HCT116 (cell line): Measurements from ENCODE around the gene BOC. TPM values are rescaled to one million over a fixed set of nuclear protein-coding genes. Genes with fewer than 3 reads are reported as not detected.

ENCODE experiments used
- ATAC-seq: fragments of 200-7000 bp; cut with Tn5 transposase; 2 replicates; pipeline ENCODE4 v1.9.1; 2020; ENCODE audit warnings: mild to moderate bottlenecking, moderate library complexity
- BruUV-seq: library from RNA; stranded (reverse); fragments of 400-500 nt; replicated peaks from 2 replicates; lab custom pipeline; 2021; lab: Mats Ljungman, UMichigan
- CTCF ChIA-PET: fragments of 300-600 bp; sonication (Branson Sonifier 250); formaldehyde crosslinking; loops from one replicate; lab custom pipeline; 2021; ENCODE audit warnings: antibody characterized with exemption; lab: Charles Lee
- POLR2A ChIA-PET: fragments of 300-600, 350-600 bp; sonication (Branson Sonifier 250); formaldehyde crosslinking; loops from one replicate; lab custom pipeline; 2021; ENCODE audit warnings: antibody characterized with exemption; lab: Charles Lee
- RAD21 ChIA-PET, 2 experiments: fragments of 300-600 bp; sonication (Branson Sonifier 250); formaldehyde crosslinking; loops; one replicate each; lab custom pipeline; 2023; ENCODE audit warnings: low total read pairs in 2 of 2; ENCODE audit not compliant: uncharacterized antibody in 2 of 2, unreplicated experiment in 2 of 2, low non-redundant PET in 1 of 2; lab: Charles Lee
- DNase-seq: peaks from one replicate; pipeline ENCODE4 v3.0.0-alpha.2; 2010; ENCODE audit warnings: low read depth, low spot score
- H2AFZ ChIP-seq: fragments of 200-600 bp; shearing (Covaris generic), sonication (generic); 2 replicates; pipeline ENCODE4 v1.6.1; 2017; ENCODE audit warnings: low read depth, mixed run types, mixed read lengths, antibody characterized with exemption, low read length; ENCODE audit not compliant: poor library complexity, severe bottlenecking
- H3K27ac ChIP-seq: 2 replicates; pipeline ENCODE4 v1.5.1; 2012; ENCODE audit warnings: low read depth, low read length
- H3K27me3 ChIP-seq: fragments of 200-600 bp; sonication (generic); 2 replicates; pipeline ENCODE4 v1.6.1; 2016; ENCODE audit warnings: mixed run types, low read length, mixed read lengths; ENCODE audit not compliant: insufficient read depth
- H3K36me3 ChIP-seq, 2 experiments: fragments of 200-500 bp in 1 of 2; fragments of 200-600 bp in 1 of 2; sonication (Bioruptor generic) in 1 of 2; sonication (generic) in 1 of 2; 2 replicates each; pipeline versions ENCODE4 v1.5.1 to v1.6.1; 2014 to 2016; ENCODE audit warnings: low read length in 2 of 2, inconsistent platforms in 1 of 2, mixed read lengths in 1 of 2, mixed run types in 1 of 2; ENCODE audit not compliant: insufficient read depth in 2 of 2, control insufficient read depth in 1 of 2
- H3K4me1 ChIP-seq, 2 experiments: fragments of 200-600 bp in 1 of 2; sonication (generic) in 1 of 2; 2 replicates each; pipeline versions ENCODE4 v1.5.1 to v1.6.1; 2012 to 2017; ENCODE audit warnings: low read length in 2 of 2, inconsistent platforms in 1 of 2, mild to moderate bottlenecking in 1 of 2, mixed read lengths in 1 of 2, mixed run types in 1 of 2, moderate library complexity in 1 of 2; ENCODE audit not compliant: insufficient read depth in 2 of 2, control insufficient read depth in 1 of 2
- H3K4me2 ChIP-seq: fragments of 200-600 bp; sonication (generic); 2 replicates; pipeline ENCODE4 v1.6.1; 2017; ENCODE audit warnings: mixed run types, low read length, mixed read lengths
- H3K4me3 ChIP-seq, 2 experiments: fragments of 200-600 bp in 1 of 2; sonication (generic) in 1 of 2; replicated peaks in 1 of 2; 2 replicates each; pipeline ENCODE4 v1.5.1; 2011 to 2016; ENCODE audit warnings: low read length in 2 of 2, control low read depth in 1 of 2, low read depth in 1 of 2, mild to moderate bottlenecking in 1 of 2, mixed read lengths in 1 of 2, mixed run types in 1 of 2
- H3K79me2 ChIP-seq: fragments of 200-600 bp; sonication (generic); 2 replicates; pipeline ENCODE4 v1.6.1; 2017; ENCODE audit warnings: mild to moderate bottlenecking, mixed run types, low read length, moderate library complexity, mixed read lengths; ENCODE audit not compliant: insufficient read depth
- H3K9ac ChIP-seq: fragments of 200-600 bp; sonication (generic); 2 replicates; pipeline ENCODE4 v1.6.1; 2016; ENCODE audit warnings: low read length, mixed read lengths
- H3K9me2 ChIP-seq: fragments of 200-600 bp; sonication (generic), shearing (Covaris generic); 2 replicates; pipeline ENCODE4 v1.6.1; 2017; ENCODE audit warnings: mixed run types, mild to moderate bottlenecking, moderate library complexity; ENCODE audit not compliant: insufficient read depth
- H3K9me3 ChIP-seq, 2 experiments: fragments of 200-500 bp in 1 of 2; fragments of 200-600 bp in 1 of 2; sonication (Bioruptor generic) in 1 of 2; sonication (generic) in 1 of 2; 2 replicates each; pipeline ENCODE4 v1.6.1; 2014 to 2017; ENCODE audit warnings: low read length in 2 of 2, mixed read lengths in 2 of 2, inconsistent platforms in 1 of 2, low read depth in 1 of 2, mild to moderate bottlenecking in 1 of 2, mixed run types in 1 of 2, moderate library complexity in 1 of 2; ENCODE audit not compliant: control insufficient read depth in 1 of 2, insufficient read depth in 1 of 2
- H4K20me1 ChIP-seq: fragments of 200-600 bp; sonication (generic), shearing (Covaris generic); 2 replicates; pipeline ENCODE4 v1.6.1; 2017; ENCODE audit warnings: mixed run types, mild to moderate bottlenecking, moderate library complexity; ENCODE audit not compliant: insufficient read depth
- CEBPB ChIP-seq: IDR thresholded peaks from 2 replicates; pipeline ENCODE4 v1.6.1; 2012; ENCODE audit warnings: low read depth
- POLR2A ChIP-seq: IDR thresholded peaks from 2 replicates; pipeline ENCODE4 v1.7.0; 2011; ENCODE audit warnings: borderline replicate concordance; ENCODE audit not compliant: insufficient read depth, insufficient read length; ENCODE audit errors: extremely low read depth
- POLR2AphosphoS5 ChIP-seq: IDR thresholded peaks from 2 replicates; pipeline ENCODE4 v1.6.1; 2011; ENCODE audit warnings: mild to moderate bottlenecking, low read depth, low read length, moderate library complexity
- RAD21 ChIP-seq: IDR thresholded peaks from 2 replicates; pipeline ENCODE4 v1.6.1; 2012; ENCODE audit warnings: low read depth, mild to moderate bottlenecking
- SIN3A ChIP-seq: IDR thresholded peaks from 2 replicates; pipeline ENCODE4 v1.6.1; 2012; ENCODE audit warnings: low read depth
- ZBTB33 ChIP-seq: IDR thresholded peaks from 2 replicates; pipeline ENCODE4 v1.6.1; 2011; ENCODE audit warnings: mild to moderate bottlenecking, low read length, moderate library complexity; ENCODE audit not compliant: insufficient replicate concordance; ENCODE audit errors: extremely low read depth
- intact Hi-C: fragments of 100-400 bp; cut with micrococcal nuclease; formaldehyde crosslinking; loops from 2 replicates; pipeline ENCODE4 v1.10.0; 2022
- total RNA-seq: library from RNA; stranded (reverse); gene quantifications from one replicate; pipeline ENCODE4 v1.2.1, GENCODE V29; 2021; ENCODE audit not compliant: unreplicated experiment
- TF ChIP-seq, protein P1 (sequence below): IDR thresholded peaks from 2 replicates; pipeline ENCODE4 v1.6.1; 2012
- TF ChIP-seq, protein P2 (sequence below): IDR thresholded peaks from 2 replicates; pipeline ENCODE4 v1.6.1; 2012

Gene BOC
- total RNA-seq, 1 experiment from 2014 or later: 3.3 TPM

GRCh38 chr3:113261626-113262303 lies 50.4 kb downstream of the BOC start:
- intact Hi-C loops: no loop called here
- DNase-seq (no peak), ATAC-seq (no peak)
- Histone ChIP-seq H3K4me1 (no peaks in the 10 kb centered on the region), H3K4me3 (no peak overlapping the region), H3K27ac (no peak overlapping the region), H3K9me3 (no peaks in the 10 kb centered on the region), H3K4me2 (no peak overlapping the region), H2AFZ (no peak overlapping the region), H4K20me1 (no peaks in the 10 kb centered on the region), H3K9ac (no peak overlapping the region), H3K36me3 (no peaks in the 10 kb centered on the region), H3K79me2 (no peaks in the 10 kb centered on the region), H3K9me2 (no peaks in the 10 kb centered on the region), H3K27me3 (no peaks in the 10 kb centered on the region)
- BruUV-seq: no TSS peak
- POLR2A ChIA-PET: no interaction called here
- RAD21 ChIA-PET: no interaction called here
- TF ChIP-seq CEBPB: no peak
- no peak for TF ChIP-seq ZBTB33
- TF ChIP-seq SIN3A: no peak
- TF ChIP-seq, protein P1, sequence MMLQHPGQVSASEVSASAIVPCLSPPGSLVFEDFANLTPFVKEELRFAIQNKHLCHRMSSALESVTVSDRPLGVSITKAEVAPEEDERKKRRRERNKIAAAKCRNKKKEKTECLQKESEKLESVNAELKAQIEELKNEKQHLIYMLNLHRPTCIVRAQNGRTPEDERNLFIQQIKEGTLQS: no peak
- TF ChIP-seq, protein P2, sequence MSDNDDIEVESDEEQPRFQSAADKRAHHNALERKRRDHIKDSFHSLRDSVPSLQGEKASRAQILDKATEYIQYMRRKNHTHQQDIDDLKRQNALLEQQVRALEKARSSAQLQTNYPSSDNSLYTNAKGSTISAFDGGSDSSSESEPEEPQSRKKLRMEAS: no peak
- TF ChIP-seq POLR2A: no peak
- TF ChIP-seq POLR2AphosphoS5: no peak
- no peak for TF ChIP-seq RAD21
- CTCF ChIA-PET: no interaction called here
